Fibroblast of lung (primary cell): ENCODE results near the gene RASSF1.

Experiments
- EZH2 ChIP-seq: IDR thresholded peaks from 2 replicates; pipeline ENCODE4 v1.5.1; 2012; ENCODE audit warnings: low read length, control low read depth, mild to moderate bottlenecking; ENCODE audit errors: missing control alignments
- TF ChIP-seq, protein P1 (sequence below), 2 donors: IDR thresholded peaks in 1 of 2; conservative IDR thresholded peaks in 1 of 2; 1 replicate in 1 of 2; 2 replicates in 1 of 2; pipeline ENCODE4 v1.5.1; 2011 to 2012; ENCODE audit warnings: low read length in 2 of 2, control low read depth in 1 of 2, inconsistent platforms in 1 of 2, low read depth in 1 of 2, mild to moderate bottlenecking in 1 of 2

DNA sequence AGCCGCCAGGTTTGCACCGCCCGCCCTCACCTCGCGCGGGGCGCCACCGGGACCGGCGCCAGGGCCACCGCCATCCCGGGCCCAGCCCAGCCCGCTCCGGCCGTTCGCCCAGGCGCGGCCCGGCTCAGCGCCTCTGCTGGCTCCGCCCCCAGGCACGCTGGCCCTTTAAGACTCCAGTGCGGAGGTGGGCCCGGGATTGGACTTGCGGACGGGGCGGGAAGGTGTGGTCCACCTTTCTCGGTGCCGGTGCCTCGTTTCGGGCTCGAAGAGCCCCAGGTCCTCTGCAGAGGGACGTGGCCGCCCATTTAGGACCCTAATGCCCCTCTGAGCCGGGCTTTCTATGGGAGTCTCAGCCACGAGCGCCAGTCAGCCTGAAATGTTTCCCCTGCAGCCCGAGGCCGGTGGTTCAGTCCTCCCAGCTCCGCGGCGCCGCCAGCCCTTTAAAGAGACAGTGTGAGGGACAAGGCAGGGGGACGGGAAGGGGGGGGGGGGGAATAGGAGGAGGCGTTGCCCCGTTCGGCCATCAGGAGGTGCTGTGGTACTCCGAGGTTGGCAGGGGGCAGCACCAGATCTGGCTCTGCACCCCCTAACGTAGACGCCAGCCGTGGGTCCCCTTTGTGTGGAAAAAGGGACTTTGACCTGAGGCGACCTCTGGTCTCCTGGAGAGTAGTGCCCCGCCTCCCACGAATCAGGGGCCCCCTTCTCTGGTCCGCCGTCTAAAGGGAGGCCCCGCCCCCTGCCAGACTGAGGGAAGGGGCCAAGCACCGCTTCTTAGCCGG, 19.1 kb downstream of the RASSF1 start:
- TF ChIP-seq, protein P1, sequence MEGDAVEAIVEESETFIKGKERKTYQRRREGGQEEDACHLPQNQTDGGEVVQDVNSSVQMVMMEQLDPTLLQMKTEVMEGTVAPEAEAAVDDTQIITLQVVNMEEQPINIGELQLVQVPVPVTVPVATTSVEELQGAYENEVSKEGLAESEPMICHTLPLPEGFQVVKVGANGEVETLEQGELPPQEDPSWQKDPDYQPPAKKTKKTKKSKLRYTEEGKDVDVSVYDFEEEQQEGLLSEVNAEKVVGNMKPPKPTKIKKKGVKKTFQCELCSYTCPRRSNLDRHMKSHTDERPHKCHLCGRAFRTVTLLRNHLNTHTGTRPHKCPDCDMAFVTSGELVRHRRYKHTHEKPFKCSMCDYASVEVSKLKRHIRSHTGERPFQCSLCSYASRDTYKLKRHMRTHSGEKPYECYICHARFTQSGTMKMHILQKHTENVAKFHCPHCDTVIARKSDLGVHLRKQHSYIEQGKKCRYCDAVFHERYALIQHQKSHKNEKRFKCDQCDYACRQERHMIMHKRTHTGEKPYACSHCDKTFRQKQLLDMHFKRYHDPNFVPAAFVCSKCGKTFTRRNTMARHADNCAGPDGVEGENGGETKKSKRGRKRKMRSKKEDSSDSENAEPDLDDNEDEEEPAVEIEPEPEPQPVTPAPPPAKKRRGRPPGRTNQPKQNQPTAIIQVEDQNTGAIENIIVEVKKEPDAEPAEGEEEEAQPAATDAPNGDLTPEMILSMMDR (conservative IDR thresholded peaks at IDR 0.05 in 1 of 2, IDR thresholded peaks at IDR 0.05 in 1 of 2; ENCODE audit: low read depth in 1 of 2, low read length in 2 of 2), result peak; percentile 11 to 41
- TF ChIP-seq EZH2, result no peak
